Keratinocyte (primary cell): ENCODE measurements around the gene ALB. TPM values are rescaled to one million over a fixed set of nuclear protein-coding genes. Genes with fewer than 3 reads are reported as not detected.
A peak's percentile ranks its signal among the peaks of the same experiment; 100 is the strongest.

Experiments
- DNase-seq: peaks from one replicate; pipeline ENCODE4 v3.0.0-alpha.2; 2011; ENCODE audit warnings: low read depth, missing footprints, low spot score
- FAIRE-seq: peaks from 2 replicates; lab custom pipeline; 2011; peaks lifted over from hg19 to GRCh38; lab: Jason Lieb, UNC
- H2AFZ ChIP-seq: 2 replicates; pipeline ENCODE4 v1.6.0; 2012; ENCODE audit warnings: low read length, control low read depth, inconsistent platforms; ENCODE audit not compliant: control insufficient read depth
- H3K27ac ChIP-seq: 2 replicates; pipeline ENCODE4 v1.5.1; 2011; ENCODE audit warnings: low read length; ENCODE audit not compliant: control insufficient read depth, insufficient read depth
- H3K27me3 ChIP-seq: 3 replicates; pipeline ENCODE4 v1.6.0; 2011; ENCODE audit warnings: low read length; ENCODE audit not compliant: control insufficient read depth, insufficient read depth; ENCODE audit errors: extremely low read depth
- H3K36me3 ChIP-seq, 2 experiments: 2 replicates in 1 of 2; 3 replicates in 1 of 2; pipeline ENCODE4 v1.5.1; 2011; ENCODE audit warnings: low read length in 2 of 2, mild to moderate bottlenecking in 1 of 2; ENCODE audit not compliant: control insufficient read depth in 2 of 2, insufficient read depth in 2 of 2; ENCODE audit errors: extremely low read depth in 1 of 2
- H3K4me1 ChIP-seq: 3 replicates; pipeline ENCODE4 v1.5.1; 2011; ENCODE audit warnings: low read length; ENCODE audit not compliant: control insufficient read depth, insufficient read depth; ENCODE audit errors: extremely low read depth
- H3K4me2 ChIP-seq: 3 replicates; pipeline ENCODE4 v1.6.0; 2011; ENCODE audit warnings: low read depth, low read length; ENCODE audit not compliant: control insufficient read depth, insufficient read depth; ENCODE audit errors: extremely low read depth
- H3K4me3 ChIP-seq, 3 experiments: fragments of 200-600 bp in 1 of 3; sonication (generic) in 1 of 3; 2 replicates in 2 of 3; 3 replicates in 1 of 3; pipeline ENCODE4 v1.5.1; 2011 to 2016; ENCODE audit warnings: low read length in 3 of 3, mild to moderate bottlenecking in 3 of 3, control low read depth in 2 of 3, inconsistent platforms in 1 of 3, low read depth in 1 of 3, mixed read lengths in 1 of 3, mixed run types in 1 of 3, moderate library complexity in 1 of 3; ENCODE audit not compliant: control insufficient read depth in 2 of 3, insufficient read depth in 2 of 3; ENCODE audit errors: extremely low read depth in 1 of 3
- H3K79me2 ChIP-seq: 2 replicates; pipeline ENCODE4 v1.6.0; 2012; ENCODE audit warnings: low read length; ENCODE audit not compliant: control insufficient read depth, insufficient read depth
- H3K9ac ChIP-seq: 3 replicates; pipeline ENCODE4 v1.6.0; 2011; ENCODE audit warnings: low read length; ENCODE audit not compliant: control insufficient read depth, insufficient read depth; ENCODE audit errors: extremely low read depth
- H3K9me1 ChIP-seq: 3 replicates; pipeline ENCODE4 v1.6.0; 2011; ENCODE audit warnings: low read length; ENCODE audit not compliant: control insufficient read depth, insufficient read depth; ENCODE audit errors: extremely low read depth
- H3K9me3 ChIP-seq: 2 replicates; pipeline ENCODE4 v1.5.1; 2012; ENCODE audit warnings: low read depth, low read length; ENCODE audit not compliant: control insufficient read depth
- H4K20me1 ChIP-seq: 3 replicates; pipeline ENCODE4 v1.6.0; 2011; ENCODE audit warnings: low read length; ENCODE audit not compliant: control insufficient read depth, insufficient read depth; ENCODE audit errors: extremely low read depth
- CTCF ChIP-seq, 3 experiments: IDR thresholded peaks in 1 of 3; conservative IDR thresholded peaks in 1 of 3; optimal IDR thresholded peaks in 1 of 3; 2 replicates in 2 of 3; 3 replicates in 1 of 3; pipeline versions ENCODE3 to v1.5.1; 2011; ENCODE audit warnings: low read length in 3 of 3, mild to moderate bottlenecking in 3 of 3, moderate library complexity in 2 of 3, control low read depth in 1 of 3, inconsistent platforms in 1 of 3; ENCODE audit not compliant: insufficient read depth in 2 of 3; ENCODE audit errors: extremely low read depth in 1 of 3
- EZH2 ChIP-seq: IDR thresholded peaks from one replicate; pipeline ENCODE4 v1.6.1; 2012; ENCODE audit warnings: inconsistent platforms, mild to moderate bottlenecking, low read length, moderate library complexity
- dilution Hi-C: fragments of 300-500 bp; cut with MboI; formaldehyde crosslinking; loops from one replicate; pipeline ENCODE4 v1.7.0; 2020; ENCODE audit warnings: low sequenced_read_pairs; ENCODE audit not compliant: extremely low pct_ligation_motif_present
- polyA plus RNA-seq, 5 experiments: library from polyadenylated mRNA; depleted of rRNA in 3 of 5; stranded (reverse) in 3 of 5; stranded (forward) in 1 of 5; unstranded in 1 of 5; fragments of >200 nt; gene quantifications; 1 replicate in 1 of 5; 2 replicates in 3 of 5; 3 replicates in 1 of 5; pipeline versions ENCODE4 v1.2.1 to v1.2.3, GENCODE V29; 2011 to 2012; ENCODE audit warnings: missing spikeins in 2 of 5, low read depth in 1 of 5, low replicate concordance in 1 of 5

Gene ALB
- polyA plus RNA-seq, 1 donor (not counting 4 experiments of a cell fraction or from before 2014, with no cell fraction given): not detected

GRCh38 chr4:73433140-73433539 lies 29.1 kb downstream of the ALB start:
- H3K27me3 ChIP-seq: no peaks in the 10 kb centered on the region
- H3K9ac ChIP-seq: no peak overlapping the region
- dilution Hi-C loops: no loop called here
- DNase-seq (no peak), FAIRE-seq (no peak)
- H3K27ac ChIP-seq: no peak overlapping the region
- no peaks in the 10 kb centered on the region for H3K9me1 ChIP-seq
- no peak overlapping the region for H2AFZ ChIP-seq
- H3K36me3 ChIP-seq: no peaks in the 10 kb centered on the region
- H4K20me1 ChIP-seq: no peaks in the 10 kb centered on the region
- H3K4me3 ChIP-seq: no peak overlapping the region
- no peak for TF ChIP-seq EZH2
- no peak for TF ChIP-seq CTCF (optimal IDR thresholded peaks at IDR 0.05 in 1 of 3, IDR thresholded peaks at IDR 0.05 in 1 of 3, conservative IDR thresholded peaks at IDR 0.05 in 1 of 3; ENCODE audit: extremely low read depth in 1 of 3, insufficient read depth in 2 of 3, low read length in 3 of 3)
- H3K79me2 ChIP-seq: no peaks in the 10 kb centered on the region
- no peaks in the 10 kb centered on the region for H3K9me3 ChIP-seq
- no peaks in the 10 kb centered on the region for H3K4me1 ChIP-seq
- H3K4me2 ChIP-seq: no peak overlapping the region

DNA sequence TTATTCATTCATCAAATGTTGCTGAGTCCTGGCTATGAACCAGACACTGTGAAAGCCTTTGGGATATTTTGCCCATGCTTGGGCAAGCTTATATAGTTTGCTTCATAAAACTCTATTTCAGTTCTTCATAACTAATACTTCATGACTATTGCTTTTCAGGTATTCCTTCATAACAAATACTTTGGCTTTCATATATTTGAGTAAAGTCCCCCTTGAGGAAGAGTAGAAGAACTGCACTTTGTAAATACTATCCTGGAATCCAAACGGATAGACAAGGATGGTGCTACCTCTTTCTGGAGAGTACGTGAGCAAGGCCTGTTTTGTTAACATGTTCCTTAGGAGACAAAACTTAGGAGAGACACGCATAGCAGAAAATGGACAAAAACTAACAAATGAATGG lies 30.2 kb downstream of the ALB start:
- no peak overlapping the region for H3K4me2 ChIP-seq
- no peak overlapping the region for H3K27ac ChIP-seq
- H3K4me1 ChIP-seq: no peaks in the 10 kb centered on the region
- peak; percentile 77 for FAIRE-seq
- no peaks in the 10 kb centered on the region for H3K9me3 ChIP-seq
- H3K4me3 ChIP-seq: no peak overlapping the region
- dilution Hi-C loops: no loop called here
- no peak overlapping the region for H2AFZ ChIP-seq
- H3K27me3 ChIP-seq: no peaks in the 10 kb centered on the region
- no peaks in the 10 kb centered on the region for H3K9me1 ChIP-seq
- no peak for DNase-seq
- H3K36me3 ChIP-seq: no peaks in the 10 kb centered on the region
- no peaks in the 10 kb centered on the region for H3K79me2 ChIP-seq
- no peaks in the 10 kb centered on the region for H4K20me1 ChIP-seq
- TF ChIP-seq CTCF (optimal IDR thresholded peaks at IDR 0.05 in 1 of 3, IDR thresholded peaks at IDR 0.05 in 1 of 3, conservative IDR thresholded peaks at IDR 0.05 in 1 of 3; ENCODE audit: extremely low read depth in 1 of 3, insufficient read depth in 2 of 3, low read length in 3 of 3) (peak in 2 of 3 experiments; percentile 41 to 47), EZH2 (no peak)
- no peak overlapping the region for H3K9ac ChIP-seq
